Stimulated activated naive CD4-positive, alpha-beta T cell (primary cell): ENCODE data around the gene VPS29.
"Not testable (repeated sequence)": the region's sequence is repeated elsewhere in the genome, so short reads cannot be mapped to it uniquely, and the experiment has no call there.

Experiments used
- DNase-seq, 6 experiments: peaks; one replicate each; lab custom pipeline; 2025; lab: John Stamatoyannopoulos, UW

VPS29 gene

DNA sequence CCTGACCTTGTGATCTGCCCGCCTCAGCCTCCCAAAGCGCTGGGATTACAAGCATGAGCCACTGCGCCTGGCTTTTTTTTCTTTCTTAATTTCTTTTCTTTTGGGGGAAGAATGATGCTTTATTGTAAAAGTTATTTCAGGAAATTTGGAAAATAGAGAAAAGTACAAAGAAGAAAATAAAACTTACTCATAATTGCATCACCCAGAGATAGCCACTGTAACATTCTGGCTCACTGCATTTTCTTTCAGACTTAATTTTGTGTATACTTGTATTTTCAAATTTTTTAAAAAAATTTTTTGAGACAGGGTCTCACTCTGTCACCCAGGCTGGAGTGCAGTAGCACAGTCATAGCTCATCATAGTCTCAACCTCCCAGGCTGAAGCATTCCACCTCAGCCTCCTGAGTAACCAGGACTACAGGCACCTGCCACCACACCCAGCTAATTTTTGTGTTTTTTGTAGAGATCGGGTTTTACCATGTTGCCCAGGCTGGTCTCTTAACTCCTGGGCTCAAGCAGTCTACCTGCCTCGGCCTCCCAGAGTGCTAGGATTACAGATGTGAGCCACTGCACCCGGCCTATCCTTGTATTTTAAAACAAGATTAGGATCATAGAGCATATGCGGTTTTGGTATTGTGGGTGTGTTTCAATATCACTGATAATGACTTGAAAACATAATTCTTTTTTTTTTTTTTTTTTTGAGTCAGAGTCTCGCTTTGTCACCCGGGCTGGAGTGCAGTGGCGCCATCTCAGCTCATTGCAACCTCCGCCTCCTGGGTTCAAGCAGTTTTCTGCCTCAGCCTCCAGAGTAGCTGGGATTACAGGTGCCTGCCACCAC lies 19.2 kb upstream of the VPS29 start:
- DNase-seq, result not testable (repeated sequence)

DNA sequence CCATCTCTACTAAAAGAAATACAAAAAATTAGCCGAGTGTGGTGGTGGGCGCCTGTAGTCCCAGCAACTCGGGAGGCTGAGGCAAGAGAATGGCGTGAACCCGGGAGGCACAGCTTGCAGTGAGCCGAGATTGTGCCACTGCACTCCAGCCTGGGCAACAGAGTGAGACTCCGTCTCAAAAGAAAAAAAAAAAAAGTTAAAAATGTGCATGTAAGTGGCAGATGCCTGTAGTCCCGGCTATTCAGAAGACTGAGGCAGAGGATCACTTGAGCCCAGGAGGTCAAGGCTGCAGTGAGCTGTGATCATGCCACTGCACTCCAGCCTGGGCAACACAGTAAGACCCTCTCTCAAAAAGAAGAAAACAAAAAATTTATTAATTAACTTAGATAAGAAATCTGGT lies 16.1 kb upstream of the VPS29 start:
- DNase-seq, result not testable (repeated sequence)

- DNase-seq, result no peak
These were observed 15.1 kb upstream of the VPS29 start for GRCh38 chr12:110516995-110517394.

DNA sequence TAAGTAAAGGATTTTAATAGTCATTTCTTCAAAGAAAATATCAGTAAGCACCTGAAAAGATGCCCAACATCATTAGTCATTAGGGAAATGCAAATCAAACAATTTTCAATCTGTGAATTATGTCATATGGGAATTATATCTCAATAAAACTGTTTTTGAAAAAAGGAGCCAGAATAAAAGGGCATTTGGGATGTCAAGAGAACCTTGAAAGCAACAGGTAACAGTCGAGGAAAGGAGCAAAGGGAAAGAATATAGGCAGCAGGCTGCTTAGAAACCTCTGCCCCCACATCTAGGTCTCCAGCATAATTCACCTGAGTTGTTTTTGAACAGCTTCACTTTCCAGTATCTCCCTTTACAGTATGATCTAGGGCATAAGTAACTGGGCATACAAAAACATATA lies 12.5 kb upstream of the VPS29 start:
- DNase-seq, result no peak

GRCh38 chr12:110513842-110514241 lies 11.9 kb upstream of the VPS29 start:
- DNase-seq, result no peak

DNA sequence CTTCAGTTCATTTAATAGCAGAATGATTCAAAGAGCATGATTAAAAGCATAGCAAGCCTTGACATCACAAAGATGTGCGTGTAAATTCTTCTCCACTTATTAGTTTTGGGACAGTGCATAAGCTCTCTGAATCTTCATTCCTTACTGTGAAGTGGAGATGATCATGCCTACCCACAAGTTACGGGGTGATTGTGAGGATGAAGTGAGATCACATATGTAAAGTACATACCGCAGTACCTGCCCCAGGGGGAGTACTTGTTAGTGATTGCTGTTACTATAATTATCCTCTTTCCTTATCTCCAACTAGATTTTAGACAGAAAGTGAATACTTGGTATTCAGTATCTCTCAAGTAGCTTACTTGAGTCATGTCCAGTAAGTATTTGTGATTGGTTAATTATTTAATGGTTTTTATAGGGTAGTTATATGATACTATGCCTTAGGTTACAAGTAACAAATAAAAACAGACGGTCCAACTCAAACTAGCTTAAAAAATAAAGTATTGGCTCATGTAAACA lies 6.2 kb upstream of the VPS29 start:
- no peak for DNase-seq

- DNase-seq, result no peak
These were observed 3.4 kb upstream of the VPS29 start for GRCh38 chr12:110505332-110505731.

DNA sequence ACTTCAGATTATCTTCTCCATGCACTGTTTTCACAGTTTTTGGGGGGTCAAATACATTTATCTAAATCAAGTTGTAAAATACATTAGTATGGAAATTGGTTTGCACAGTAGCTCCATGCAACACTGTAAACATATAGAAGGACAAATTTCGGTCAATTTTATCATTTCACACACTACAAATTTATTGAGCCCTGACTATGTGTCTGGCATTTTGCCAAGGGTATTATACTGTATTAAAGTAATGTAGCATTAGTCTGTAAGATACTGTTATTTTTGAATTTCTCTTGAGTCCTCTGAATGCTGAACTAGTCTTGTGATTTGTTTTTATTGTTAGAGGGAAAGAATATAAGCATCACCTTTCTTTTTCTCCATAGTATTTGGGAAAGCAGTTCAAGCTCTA lies 1.5 kb upstream of the VPS29 start:
- DNase-seq, result no peak

- DNase-seq, result no peak
These were observed 536 bp downstream of the VPS29 start for GRCh38 chr12:110501399-110501751.

DNA sequence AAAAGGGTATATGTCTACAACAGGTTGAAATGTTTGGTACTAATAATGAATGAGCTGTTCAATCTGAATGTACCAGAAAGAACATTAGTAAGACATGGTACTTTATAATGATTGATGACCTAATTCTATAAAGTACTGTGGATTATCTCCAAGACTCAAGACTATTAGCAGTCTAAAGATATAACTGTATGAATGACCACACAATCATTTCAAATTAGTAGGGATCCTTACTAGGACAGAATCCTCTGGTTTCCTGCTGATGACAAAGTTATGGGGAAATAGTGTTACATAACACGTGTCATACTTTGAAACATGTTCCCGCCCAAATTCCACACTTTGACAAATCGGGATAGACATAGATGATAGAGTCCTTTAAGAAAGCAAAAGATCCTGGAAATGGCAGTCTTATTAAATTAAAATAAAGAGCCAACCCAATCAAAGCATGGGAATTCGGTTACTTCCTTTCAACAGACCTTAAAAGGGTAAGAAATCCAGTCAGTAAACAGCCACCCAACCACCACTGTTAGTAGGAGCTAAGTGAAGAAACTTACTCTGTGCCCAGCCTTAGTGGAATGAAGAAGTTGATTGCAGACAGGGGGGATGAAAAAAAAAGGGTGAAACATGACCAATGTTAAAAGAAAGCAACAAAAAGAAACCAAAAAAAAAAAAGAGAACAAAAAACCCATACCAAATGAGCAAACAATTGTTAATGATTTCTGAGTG lies 2.8 kb downstream of the VPS29 start:
- no peak for DNase-seq

GRCh38 chr12:110475426-110475825 lies 26.5 kb downstream of the VPS29 start:
- no peak for DNase-seq

GRCh38 chr12:110468214-110469048 lies 33.5 kb downstream of the VPS29 start, which contains the start of the genes FAM216A and GPN3:
TSS of gene FAM216A (plus strand) at chr12:110468845. CDS start at chr12:110468876, 31 bp downstream.
TSS of gene GPN3 (minus strand) at chr12:110468257. CDS start at chr12:110468203, 54 bp downstream.
- peak; percentile 89 to 98 (median 94) for DNase-seq

GRCh38 chr12:110467847-110468213 lies 34.1 kb downstream of the VPS29 start:
- no peak for DNase-seq

- no peak for DNase-seq
These were observed 35.1 kb downstream of the VPS29 start for GRCh38 chr12:110466791-110467190.

GRCh38 chr12:110465765-110466164 lies 36.1 kb downstream of the VPS29 start:
- not testable (repeated sequence) for DNase-seq

DNA sequence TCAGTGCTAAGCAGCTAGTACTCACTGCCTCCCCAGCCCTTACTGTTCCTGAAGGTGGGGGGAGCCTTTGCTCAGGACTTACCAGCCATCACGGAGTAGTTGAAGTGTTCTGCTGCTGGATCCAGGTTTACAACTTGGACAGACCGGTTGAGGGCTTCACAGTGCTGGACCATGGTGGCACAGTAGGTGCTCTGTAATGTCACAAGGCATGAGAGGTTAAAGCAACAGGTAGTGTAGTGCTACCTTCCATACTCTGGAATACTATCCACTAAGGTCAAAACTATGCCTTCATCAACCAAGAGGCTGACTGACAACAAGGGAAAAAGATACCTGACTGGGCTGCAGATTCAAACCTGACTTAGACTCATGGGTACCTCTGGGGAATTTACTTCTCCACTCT lies 36.9 kb downstream of the VPS29 start:
- no peak for DNase-seq

DNA sequence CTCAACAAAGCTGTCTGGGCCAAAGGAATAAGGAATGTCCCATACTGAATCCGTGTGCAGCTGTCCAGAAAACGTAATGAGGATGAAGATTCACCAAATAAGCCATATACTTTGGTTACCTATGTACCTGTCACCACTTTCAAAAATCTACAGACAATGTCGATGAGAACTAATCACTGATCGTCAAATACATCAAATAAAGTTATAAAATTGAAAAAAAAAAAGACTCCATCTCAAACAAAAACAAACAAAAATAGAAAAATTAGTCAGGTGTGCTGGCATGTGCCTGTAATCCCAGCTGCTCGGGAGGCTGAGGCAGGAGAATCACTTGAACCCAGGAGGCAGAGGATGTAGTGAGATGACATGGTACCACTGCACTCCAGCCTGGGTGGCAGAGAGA lies 40.7 kb downstream of the VPS29 start:
- not testable (repeated sequence) for DNase-seq

DNA sequence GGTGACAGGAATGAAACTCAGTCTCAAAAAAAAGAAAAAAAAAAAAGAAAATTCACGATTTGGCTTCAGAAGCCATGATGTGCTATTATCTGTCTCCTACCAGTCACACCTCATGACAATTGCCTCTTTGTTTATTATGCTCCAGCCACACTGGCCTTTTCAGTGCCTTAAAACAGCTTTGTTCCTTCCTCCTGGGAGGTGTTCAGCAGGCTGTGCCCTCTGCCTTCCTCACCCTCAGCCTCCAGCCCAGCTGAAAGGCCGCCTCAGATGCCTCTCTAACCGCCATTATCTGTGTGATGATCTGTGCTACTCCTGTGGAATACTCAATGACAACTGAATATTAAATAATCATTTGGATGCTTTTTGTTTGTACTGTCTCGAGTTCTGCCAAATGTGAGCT lies 43.2 kb downstream of the VPS29 start:
- DNase-seq, result no peak

DNA sequence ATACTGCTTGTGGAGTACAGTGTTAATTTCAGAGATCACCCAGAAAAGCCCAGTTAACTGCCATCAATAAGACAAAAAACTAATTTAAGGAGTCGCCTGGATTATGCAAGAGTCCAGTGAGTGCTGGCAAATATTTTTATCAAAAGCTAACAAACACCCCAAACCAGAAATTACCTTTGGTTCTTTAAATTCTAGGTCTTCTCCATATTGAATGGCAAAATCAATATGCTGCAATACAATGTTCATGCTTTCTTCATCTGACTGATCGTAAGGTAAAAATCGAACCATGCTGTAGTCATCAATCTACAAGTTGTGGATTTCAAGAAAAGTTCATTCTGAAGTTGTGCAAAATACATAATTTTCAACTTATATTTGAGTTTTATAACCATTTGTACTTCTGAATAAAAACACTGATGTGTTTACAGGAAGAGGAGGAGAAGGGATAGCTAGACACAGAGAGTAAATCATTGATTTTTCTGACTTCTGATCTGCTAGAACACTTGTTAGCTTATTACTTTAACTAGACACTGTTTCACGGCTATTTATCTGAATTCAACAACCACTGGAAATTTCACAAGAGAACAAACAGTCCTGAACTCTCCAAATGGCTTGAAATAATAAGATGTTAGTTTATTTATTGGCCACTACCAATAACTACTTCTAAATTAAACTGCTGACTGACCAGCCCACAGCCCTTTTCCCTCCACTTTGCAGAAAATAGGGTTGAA lies 48.2 kb downstream of the VPS29 start:
- DNase-seq, result no peak

DNA sequence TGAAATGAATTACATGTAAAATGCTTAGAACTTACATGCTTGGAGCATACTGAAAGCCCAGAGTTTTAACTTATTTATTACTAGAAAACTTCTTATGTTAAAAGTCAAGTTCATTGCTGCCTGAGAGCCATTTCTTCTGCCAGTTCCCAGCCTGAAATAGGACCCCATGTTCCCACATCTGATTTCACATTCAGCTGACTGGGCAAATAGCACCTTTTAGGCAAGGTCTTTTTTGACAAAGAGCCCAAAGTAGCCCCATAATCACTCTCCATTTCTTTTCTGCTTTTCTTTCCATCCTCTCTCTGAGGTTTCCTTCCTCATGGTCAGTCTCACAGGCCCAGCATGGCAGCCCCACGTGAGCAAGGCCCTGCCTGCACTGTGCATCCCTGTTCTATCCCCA lies 50.6 kb downstream of the VPS29 start:
- DNase-seq, result no peak

- peak; percentile 88 to 94 (median 92) for DNase-seq
These were observed 52.0 kb downstream of the VPS29 start, which contains the start of gene ARPC3 for GRCh38 chr12:110449799-110450497. TSS of gene ARPC3 (minus strand) at chr12:110450337. CDS start at chr12:110450260, 77 bp downstream.
